22Rv1 (cell line): ENCODE measurements around the gene SFT2D1.
"Not testable (repeated sequence)": the region's sequence is repeated elsewhere in the genome, so short reads cannot be mapped to it uniquely, and the experiment has no call there.

Experiments
- H3K27ac ChIP-seq: fragments of 450-650 bp; 2 replicates; pipeline ENCODE4 v1.5.1; 2017
- ZFX ChIP-seq: fragments of 450-650 bp; IDR thresholded peaks from 2 replicates; pipeline ENCODE4 v1.6.1; 2017; ENCODE audit warnings: antibody characterized with exemption, borderline replicate concordance
- TF ChIP-seq, protein P1 (sequence below): fragments of 450-650 bp; IDR thresholded peaks from 2 replicates; pipeline ENCODE4 v1.5.1; 2017; ENCODE audit warnings: mild to moderate bottlenecking

Gene SFT2D1

DNA sequence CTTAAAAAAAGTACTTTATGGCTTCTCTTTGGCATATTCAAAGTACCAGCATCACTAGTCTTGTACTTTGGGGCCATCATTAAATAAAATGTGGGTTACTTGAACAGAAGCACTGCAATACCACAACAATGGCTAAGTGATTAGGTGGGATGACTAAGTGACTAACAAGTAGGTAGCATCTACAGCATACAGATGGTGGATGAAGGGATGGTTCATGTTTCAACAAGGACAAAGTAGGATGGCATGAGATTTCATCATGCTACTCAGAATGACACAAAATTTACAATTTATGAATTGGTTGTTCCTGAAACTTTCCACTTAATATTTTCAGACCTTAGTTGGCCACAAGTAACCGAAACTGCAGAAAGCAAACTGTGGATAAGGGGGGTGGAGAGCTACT lies 32.7 kb upstream of the SFT2D1 start:
- TF ChIP-seq, protein P1, sequence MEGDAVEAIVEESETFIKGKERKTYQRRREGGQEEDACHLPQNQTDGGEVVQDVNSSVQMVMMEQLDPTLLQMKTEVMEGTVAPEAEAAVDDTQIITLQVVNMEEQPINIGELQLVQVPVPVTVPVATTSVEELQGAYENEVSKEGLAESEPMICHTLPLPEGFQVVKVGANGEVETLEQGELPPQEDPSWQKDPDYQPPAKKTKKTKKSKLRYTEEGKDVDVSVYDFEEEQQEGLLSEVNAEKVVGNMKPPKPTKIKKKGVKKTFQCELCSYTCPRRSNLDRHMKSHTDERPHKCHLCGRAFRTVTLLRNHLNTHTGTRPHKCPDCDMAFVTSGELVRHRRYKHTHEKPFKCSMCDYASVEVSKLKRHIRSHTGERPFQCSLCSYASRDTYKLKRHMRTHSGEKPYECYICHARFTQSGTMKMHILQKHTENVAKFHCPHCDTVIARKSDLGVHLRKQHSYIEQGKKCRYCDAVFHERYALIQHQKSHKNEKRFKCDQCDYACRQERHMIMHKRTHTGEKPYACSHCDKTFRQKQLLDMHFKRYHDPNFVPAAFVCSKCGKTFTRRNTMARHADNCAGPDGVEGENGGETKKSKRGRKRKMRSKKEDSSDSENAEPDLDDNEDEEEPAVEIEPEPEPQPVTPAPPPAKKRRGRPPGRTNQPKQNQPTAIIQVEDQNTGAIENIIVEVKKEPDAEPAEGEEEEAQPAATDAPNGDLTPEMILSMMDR, result no peak
- no peak for TF ChIP-seq ZFX
- H3K27ac ChIP-seq, result no peak overlapping the region

DNA sequence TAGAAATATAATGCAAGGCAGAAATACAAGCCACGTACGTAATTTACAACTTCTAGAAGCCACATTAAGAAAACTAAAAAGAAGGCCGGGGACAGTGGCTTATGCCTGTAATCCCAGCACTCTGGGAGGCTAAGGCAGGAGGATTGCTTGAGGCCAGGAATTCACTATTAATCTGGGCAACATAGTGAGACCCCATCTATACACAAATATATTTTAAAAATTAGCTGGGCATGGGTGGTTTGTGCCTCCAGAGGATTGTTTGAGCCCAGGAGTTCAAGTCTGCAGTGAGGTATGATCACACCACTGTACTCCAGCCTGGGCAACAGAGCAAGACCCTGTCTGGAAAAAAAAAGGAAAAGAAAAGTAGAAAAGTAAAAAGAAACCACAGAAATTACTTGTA lies 28.1 kb upstream of the SFT2D1 start:
- H3K27ac ChIP-seq, result no peak overlapping the region
- TF ChIP-seq, protein P1, result no peak
- no peak for TF ChIP-seq ZFX

DNA sequence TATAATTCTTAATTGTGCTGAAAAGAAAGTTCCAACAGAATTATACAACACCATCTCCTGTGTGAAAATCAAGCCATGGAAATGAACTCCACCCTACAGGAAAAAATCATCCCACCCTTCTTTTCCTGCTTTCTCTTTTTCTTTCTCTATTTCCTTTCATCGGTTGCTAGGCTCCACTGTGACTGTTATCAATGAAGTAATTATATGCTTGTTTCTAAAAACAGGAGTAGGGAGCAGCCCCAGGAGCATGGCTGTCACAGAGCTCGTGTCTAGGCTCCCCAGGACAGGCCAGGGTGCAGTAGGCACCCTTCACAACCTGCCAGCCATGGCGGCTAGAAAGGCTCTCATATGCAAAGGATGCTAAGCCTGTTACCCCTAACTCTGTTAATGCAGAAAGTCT lies 27.4 kb upstream of the SFT2D1 start:
- H3K27ac ChIP-seq, result no peak overlapping the region
- no peak for TF ChIP-seq ZFX
- TF ChIP-seq, protein P1, result no peak

DNA sequence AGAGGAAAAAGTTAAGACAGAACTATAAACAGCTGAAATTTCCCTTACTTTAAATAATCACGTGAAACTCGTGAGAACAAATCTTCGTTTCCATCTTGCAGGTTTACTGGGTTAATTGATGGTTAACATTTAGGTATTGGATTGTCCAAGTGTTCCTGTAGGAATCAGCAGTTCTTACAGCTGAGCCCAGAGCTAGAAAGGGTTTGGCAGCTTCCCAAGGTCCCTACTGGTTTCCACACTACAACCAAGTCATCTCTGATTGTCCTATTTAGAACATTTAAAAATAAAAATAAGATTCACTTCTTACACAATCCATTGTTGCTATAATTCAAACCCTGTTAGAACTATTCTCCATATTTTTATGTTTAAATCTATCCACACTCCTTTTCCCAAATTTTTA lies 24.6 kb upstream of the SFT2D1 start:
- TF ChIP-seq, protein P1, result no peak
- no peak for TF ChIP-seq ZFX
- H3K27ac ChIP-seq, result no peak overlapping the region

DNA sequence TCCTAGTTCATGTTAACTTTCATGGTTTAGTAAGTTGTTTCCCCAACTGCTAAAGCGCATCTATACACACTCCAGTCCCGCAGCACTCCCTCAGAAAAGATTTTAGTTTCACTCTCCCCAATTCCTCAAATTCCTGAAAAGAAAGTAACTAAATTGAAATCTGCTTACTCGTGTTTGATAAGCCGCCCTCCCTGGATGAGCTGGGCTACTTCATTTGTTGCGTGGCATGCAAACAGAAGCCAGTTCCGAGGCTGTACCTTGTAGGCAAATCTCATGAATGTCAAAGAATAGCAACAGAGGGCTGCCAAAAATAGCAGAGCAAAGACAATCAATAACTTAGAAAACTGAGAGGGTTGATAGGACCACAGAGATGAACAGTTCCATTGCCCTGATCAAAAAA lies 23.5 kb upstream of the SFT2D1 start:
- no peak overlapping the region for H3K27ac ChIP-seq
- no peak for TF ChIP-seq ZFX
- TF ChIP-seq, protein P1, result no peak

DNA sequence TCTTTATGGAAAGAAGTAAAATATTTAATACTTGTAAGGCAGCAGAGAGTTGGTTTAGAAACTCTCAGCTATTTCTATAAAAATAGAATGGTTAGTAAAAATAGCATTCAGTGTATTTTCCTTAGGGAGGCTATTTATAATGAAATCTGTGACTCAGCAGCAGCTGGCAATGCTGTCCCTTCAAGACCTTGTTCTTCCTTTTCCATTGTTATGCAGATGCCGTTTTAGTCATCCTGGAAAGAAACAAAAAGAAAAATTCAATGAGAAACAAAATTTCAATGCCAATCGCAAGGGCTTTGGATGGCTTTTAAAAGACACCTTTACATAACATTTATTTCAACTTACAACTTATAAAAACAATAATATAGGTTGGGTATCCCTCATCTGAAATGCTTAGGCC lies 22.9 kb upstream of the SFT2D1 start:
- TF ChIP-seq, protein P1, result no peak
- TF ChIP-seq ZFX, result no peak

DNA sequence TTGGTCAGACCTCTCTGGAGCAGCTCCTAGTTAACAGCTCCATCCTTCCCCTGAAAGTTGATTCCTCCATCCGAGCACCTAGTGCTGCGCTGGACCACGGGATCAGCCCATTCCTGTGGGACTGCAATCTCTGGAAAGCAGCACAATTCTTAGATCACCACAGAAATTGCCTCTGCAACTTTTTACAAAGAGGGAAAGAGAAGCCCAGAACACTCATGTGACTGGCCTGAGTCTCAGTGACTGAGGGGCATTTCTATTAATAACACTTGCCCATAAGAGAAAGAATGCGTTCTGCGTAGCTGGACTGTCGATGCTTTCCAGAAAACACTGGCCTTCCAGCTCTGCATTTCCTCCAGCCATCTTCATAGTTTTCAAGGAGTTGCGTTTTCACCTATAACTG lies 22.1 kb upstream of the SFT2D1 start:
- no peak overlapping the region for H3K27ac ChIP-seq
- TF ChIP-seq, protein P1, result no peak
- TF ChIP-seq ZFX, result no peak

More for the DNA sequence above, 22.9 kb upstream of the SFT2D1 start:
- no peak overlapping the region for H3K27ac ChIP-seq

DNA sequence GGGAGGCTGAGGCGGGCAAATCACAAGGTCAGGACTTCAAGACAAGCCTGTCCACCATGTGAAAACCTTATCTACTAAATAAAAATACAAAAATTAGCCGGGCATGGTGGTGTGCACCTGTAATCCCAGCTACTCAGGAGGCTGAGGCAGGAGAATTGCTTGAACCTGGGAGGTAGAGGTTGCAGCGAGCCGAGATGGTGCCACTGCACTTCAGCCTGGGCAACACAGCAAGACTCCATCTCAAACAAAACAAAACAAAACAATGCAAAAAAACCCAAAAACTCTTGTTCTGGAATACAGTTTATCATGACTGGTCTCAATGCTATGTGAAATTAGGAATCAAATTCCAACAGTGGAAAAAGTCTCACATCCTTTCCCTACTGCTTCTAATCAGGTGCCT lies 20.1 kb upstream of the SFT2D1 start:
- H3K27ac ChIP-seq, result not testable (repeated sequence)
